IPS DF 6.9 (cell line): Measurements from ENCODE around the gene LRRN4.

Experiments
- DNase-seq: peaks from one replicate; pipeline ENCODE4 v3.0.0-alpha.2; 2013; ENCODE audit warnings: low read depth, low spot score
- H3K27ac ChIP-seq: one replicate; pipeline ENCODE4 v1.5.1; 2013; ENCODE audit warnings: low read length, control low read depth
- H3K27me3 ChIP-seq: 2 replicates; pipeline ENCODE4 v1.6.1; 2013; ENCODE audit warnings: mild to moderate bottlenecking, low read length; ENCODE audit not compliant: control insufficient read depth, insufficient read depth
- H3K36me3 ChIP-seq: 2 replicates; pipeline ENCODE4 v1.6.1; 2013; ENCODE audit warnings: low read length; ENCODE audit not compliant: control insufficient read depth, insufficient read depth
- H3K4me1 ChIP-seq: 2 replicates; pipeline ENCODE4 v1.6.1; 2013; ENCODE audit warnings: low read length; ENCODE audit not compliant: control insufficient read depth, insufficient read depth
- H3K4me3 ChIP-seq: 2 replicates; pipeline ENCODE4 v1.5.1; 2013; ENCODE audit warnings: mild to moderate bottlenecking, low read length
- H3K9me3 ChIP-seq: 2 replicates; pipeline ENCODE4 v1.6.1; 2013; ENCODE audit warnings: low read length, inconsistent platforms; ENCODE audit not compliant: control insufficient read depth, insufficient read depth
- WGBS: extraction: QIAGEN DNeasy Blood & Tissue Kit; methylation state at CpG from one replicate; pipeline ENCODE4 v1.1.7; 2013; ENCODE audit warnings: mixed read lengths, missing lambda C conversion rate; ENCODE audit not compliant: insufficient read length, insufficient coverage; 5-methylcytosine and 5-hydroxymethylcytosine counted together

The LRRN4 gene

DNA sequence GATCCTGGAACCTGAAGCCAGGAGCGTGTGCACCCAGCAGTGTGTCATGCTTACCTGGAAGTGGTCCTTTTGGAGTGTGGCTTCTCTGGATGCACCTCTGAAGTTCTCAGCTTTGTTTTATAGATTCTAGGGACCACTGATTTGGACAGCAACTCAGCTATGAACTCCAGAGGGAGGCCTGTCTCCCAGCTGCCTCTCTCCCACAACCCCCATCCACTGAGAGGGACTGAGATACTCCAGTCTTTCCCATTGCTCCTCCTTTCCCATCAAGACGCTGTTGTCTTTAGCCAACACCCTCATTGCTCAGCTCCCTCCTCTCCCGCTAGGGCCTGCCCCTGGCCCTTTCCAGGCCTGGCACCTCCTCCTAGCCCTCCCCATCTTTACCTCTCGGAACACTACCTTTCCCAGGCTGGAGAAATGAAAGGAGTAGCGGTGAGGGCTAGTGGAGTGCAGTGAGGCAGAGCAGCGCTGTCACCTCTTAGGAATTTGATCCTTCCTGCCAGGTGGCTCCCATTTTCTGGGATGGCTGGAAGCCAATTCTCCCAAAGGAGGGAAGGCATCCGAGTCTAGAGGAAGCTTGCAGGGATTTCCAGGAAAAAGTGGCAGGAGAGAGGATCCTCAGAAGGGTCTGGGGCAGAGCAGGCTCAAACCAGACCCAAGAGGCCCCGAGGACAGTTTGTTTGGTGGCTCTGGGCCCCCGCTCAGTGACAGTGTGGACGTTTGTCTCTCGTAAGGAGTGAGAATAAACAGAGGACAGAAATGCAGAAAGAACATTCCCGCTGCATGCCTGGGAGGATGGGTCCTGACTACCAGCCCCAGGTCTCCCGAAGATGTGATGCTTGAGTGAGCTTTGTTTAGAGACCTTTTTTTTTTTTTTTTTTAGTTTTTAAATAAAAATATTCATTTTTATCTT, at the start of gene LRRN4:
LRRN4 (minus strand) TSS at position 285 of the 913 bp plus-strand sequence. CDS start 1,261 bp downstream, outside the sequence.
- Histone ChIP-seq H3K4me1 (peaks cover 6% of the 10 kb centered on the region; the same call in 1 of the 2 replicates), H3K27me3 (peaks cover 31% of the 10 kb centered on the region), H3K4me3 (no peak within 1 kb of the TSS), H3K9me3 (no peaks in the 10 kb centered on the region), H3K36me3 (no peaks in the 10 kb centered on the region), H3K27ac (no peak within 1 kb of the TSS)
- no peak for DNase-seq
- WGBS: no CpG with 5 or more reads among the region's 13 CpGs

DNA sequence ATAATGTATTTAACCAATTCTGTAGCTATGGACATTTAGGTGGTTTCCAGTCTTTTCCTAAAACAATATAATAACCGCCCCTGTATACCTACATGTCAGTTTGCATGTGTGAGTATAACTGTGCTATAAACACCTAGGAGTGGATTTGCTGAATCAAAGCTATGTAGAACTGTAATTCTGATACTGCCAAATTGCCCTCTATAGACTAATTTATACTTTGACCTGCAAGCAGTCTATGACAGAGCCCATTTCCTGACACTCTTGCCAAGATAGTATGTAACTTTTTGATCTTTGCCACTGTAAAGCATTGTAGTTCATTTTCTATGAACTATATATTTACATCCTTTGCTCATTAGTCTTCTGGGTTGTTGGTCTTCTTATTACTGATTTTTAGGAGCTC, 49.4 kb upstream of the LRRN4 start:
- H3K27ac ChIP-seq: no peak overlapping the region
- no peak overlapping the region for H3K4me3 ChIP-seq
- no peaks in the 10 kb centered on the region for H3K4me1 ChIP-seq
- no peak for DNase-seq
- H3K27me3 ChIP-seq: no peaks in the 10 kb centered on the region; the same call in 1 of the 2 replicates
- H3K9me3 ChIP-seq: no peaks in the 10 kb centered on the region
- H3K36me3 ChIP-seq: no peaks in the 10 kb centered on the region
- WGBS: no CpG with 5 or more reads among the region's 1 CpG

DNA sequence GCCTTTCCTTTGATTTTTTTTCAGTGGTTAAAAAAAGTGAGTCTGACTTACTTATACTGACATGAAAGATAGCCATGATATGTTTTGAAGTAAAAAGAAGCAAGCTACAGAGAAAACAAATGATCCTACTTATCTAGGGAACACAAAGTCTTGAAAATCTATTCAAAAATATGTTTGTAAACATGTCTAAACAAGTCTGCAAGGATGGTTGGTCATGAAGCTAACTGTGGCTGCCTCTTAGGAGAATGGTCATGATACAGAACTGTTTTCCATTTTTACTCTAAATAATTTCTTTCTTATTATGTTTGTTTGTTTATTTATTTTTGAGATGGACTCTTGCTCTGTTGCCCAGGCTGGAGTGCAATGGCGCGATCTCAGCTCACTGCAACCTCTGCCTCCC, 47.5 kb upstream of the LRRN4 start:
- Histone ChIP-seq H3K36me3 (no peaks in the 10 kb centered on the region), H3K4me1 (no peaks in the 10 kb centered on the region), H3K27me3 (no peaks in the 10 kb centered on the region; the same call in 1 of the 2 replicates), H3K4me3 (no peak overlapping the region), H3K9me3 (no peaks in the 10 kb centered on the region), H3K27ac (no peak overlapping the region)
- no CpG with 5 or more reads among the region's 2 CpGs for WGBS
- no peak for DNase-seq

DNA sequence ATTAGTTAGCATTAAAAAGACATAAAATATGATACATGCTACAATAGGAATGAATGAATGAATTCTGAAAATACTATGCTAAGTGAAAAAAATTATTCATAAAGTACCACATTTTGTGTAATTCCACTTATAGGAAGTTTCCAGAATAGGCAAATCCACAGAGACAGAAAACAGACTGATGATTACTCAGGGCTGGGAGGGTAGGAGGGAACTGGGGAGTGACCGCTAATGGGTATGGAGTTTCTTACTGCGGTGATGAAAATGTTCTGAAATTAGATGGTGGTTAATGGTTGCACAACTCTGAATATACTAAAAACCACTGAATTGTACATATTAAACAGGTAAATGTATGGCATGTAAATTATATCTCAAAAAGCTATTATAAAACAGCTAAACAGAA, 46.4 kb upstream of the LRRN4 start:
- Histone ChIP-seq H3K4me3 (no peak overlapping the region), H3K9me3 (no peaks in the 10 kb centered on the region), H3K27me3 (no peaks in the 10 kb centered on the region; the same call in 1 of the 2 replicates), H3K36me3 (no peaks in the 10 kb centered on the region), H3K4me1 (no peaks in the 10 kb centered on the region), H3K27ac (no peak overlapping the region)
- DNase-seq: no peak
- WGBS: no CpG with 5 or more reads among the region's 2 CpGs

DNA sequence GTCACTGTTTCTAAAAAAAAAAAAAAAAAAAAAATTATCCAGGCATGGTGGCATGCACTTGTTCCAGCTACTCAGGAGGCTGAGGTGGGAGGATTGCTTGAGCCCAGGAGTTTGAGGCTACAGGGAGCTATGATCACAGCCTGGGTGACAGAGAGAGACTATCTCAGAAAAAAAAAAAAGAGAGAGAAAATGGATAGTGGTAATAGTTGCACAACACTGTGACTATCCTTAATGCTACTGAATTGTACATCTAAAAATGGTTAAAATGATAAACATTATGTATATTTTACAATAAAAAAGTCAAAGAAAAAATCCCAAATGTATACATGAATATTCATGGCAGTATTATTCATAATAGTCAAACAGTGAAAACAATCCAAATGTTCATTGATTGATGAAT, 46.0 kb upstream of the LRRN4 start:
- Histone ChIP-seq H3K4me3 (no peak overlapping the region), H3K9me3 (no peaks in the 10 kb centered on the region), H3K27ac (no peak overlapping the region), H3K36me3 (no peaks in the 10 kb centered on the region), H3K4me1 (no peaks in the 10 kb centered on the region), H3K27me3 (no peaks in the 10 kb centered on the region)
- no peak for DNase-seq

DNA sequence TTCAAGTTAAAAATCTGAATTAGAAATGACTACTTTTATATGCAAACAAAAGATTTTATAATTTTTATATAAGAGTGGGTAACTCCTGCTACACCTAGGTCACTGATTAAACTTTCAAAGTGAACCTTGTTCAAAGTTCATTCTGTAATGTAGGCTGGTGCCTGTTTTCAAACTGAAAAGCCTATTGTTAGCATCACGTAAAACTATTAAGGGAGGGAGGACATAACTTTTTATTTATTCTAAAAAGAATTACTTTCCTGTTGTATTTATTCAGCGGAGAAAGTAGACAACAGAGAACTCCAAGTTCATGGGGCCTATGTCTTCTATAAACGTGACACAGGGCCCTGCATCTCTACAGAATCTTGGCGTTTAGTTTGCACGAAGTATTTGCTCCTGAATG, 41.5 kb upstream of the LRRN4 start:
- H3K27ac ChIP-seq: no peak overlapping the region
- WGBS: no CpG with 5 or more reads among the region's 5 CpGs

DNA sequence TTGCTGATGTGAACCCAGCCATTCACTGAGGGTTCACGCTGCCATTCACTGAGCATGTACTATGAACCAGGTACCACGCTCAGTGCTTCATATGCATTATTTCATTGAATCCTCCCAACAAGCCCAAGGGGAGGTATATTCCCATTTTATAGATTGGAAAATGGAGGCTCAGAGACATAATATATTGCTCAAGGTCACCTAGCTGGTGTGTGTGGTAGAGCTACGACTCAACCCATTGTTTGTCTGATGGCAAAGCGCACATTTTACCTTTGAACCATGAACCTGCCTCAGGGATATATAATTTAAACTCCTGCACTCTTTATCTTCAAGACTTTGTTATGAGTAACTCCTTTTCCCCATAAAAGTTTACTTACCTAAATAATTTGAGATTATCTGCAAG, 40.7 kb upstream of the LRRN4 start:
- no peak for DNase-seq
- no CpG with 5 or more reads among the region's 4 CpGs for WGBS
- no peak overlapping the region for H3K27ac ChIP-seq
- no peaks in the 10 kb centered on the region for H3K9me3 ChIP-seq
- H3K4me1 ChIP-seq: no peaks in the 10 kb centered on the region; the same call in 1 of the 2 replicates
- no peak overlapping the region for H3K4me3 ChIP-seq
- H3K36me3 ChIP-seq: no peaks in the 10 kb centered on the region
- no peaks in the 10 kb centered on the region for H3K27me3 ChIP-seq

More for the DNA sequence above, 41.5 kb upstream of the LRRN4 start:
- no peak for DNase-seq
- H3K4me1 ChIP-seq: no peaks in the 10 kb centered on the region; the same call in 1 of the 2 replicates
- H3K9me3 ChIP-seq: no peaks in the 10 kb centered on the region
- H3K4me3 ChIP-seq: no peak overlapping the region
- no peaks in the 10 kb centered on the region for H3K27me3 ChIP-seq
- H3K36me3 ChIP-seq: no peaks in the 10 kb centered on the region

DNA sequence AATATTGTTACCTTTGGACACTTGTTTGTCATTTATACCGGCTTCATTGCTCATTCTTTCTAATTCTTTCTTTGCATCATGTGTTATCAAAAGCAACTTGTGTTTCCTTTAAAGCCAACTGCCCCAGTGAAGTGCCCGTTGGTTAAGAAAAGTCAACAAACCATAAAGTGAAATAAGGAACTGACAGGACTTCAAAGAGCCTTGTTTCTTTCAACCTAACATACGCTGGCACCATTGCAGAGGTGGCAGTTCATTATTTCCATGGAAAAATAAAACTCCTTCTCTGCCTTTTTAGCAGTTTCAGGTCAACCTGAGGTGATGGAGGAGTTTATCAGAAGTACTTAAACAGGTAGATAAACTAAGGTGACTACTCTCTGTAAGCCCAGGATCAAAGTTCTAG, 40.2 kb upstream of the LRRN4 start:
- no CpG with 5 or more reads among the region's 3 CpGs for WGBS
- Histone ChIP-seq H3K4me1 (no peaks in the 10 kb centered on the region; the same call in 1 of the 2 replicates), H3K4me3 (no peak overlapping the region), H3K27ac (no peak overlapping the region), H3K9me3 (no peaks in the 10 kb centered on the region), H3K27me3 (no peaks in the 10 kb centered on the region), H3K36me3 (no peaks in the 10 kb centered on the region)
- DNase-seq: no peak

DNA sequence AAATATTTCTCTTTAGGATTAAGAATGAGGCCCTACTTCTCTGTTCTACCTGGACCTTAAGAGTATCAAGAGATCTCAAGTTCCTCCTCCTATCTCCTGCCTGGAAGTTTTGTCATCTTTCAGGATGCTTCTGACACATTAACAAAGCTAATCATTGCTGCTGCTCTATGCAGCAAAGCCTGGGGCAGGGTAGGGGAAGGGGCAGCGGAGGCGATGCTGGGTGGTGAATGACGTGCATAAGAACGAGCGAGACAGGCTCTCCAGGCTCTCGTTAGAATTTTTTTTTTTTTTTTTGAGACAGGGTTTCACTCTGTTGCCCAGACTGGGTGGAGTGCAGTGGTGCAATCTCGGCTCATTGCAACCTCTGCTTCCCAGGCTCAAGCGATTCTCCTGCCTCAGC, 37.8 kb upstream of the LRRN4 start:
- no peaks in the 10 kb centered on the region for H3K27me3 ChIP-seq
- DNase-seq: no peak
- H3K9me3 ChIP-seq: no peaks in the 10 kb centered on the region
- H3K36me3 ChIP-seq: no peaks in the 10 kb centered on the region
- no CpG with 5 or more reads among the region's 8 CpGs for WGBS
- H3K27ac ChIP-seq: no peak overlapping the region
- no peak overlapping the region for H3K4me3 ChIP-seq
- no peaks in the 10 kb centered on the region; the same call in 1 of the 2 replicates for H3K4me1 ChIP-seq

DNA sequence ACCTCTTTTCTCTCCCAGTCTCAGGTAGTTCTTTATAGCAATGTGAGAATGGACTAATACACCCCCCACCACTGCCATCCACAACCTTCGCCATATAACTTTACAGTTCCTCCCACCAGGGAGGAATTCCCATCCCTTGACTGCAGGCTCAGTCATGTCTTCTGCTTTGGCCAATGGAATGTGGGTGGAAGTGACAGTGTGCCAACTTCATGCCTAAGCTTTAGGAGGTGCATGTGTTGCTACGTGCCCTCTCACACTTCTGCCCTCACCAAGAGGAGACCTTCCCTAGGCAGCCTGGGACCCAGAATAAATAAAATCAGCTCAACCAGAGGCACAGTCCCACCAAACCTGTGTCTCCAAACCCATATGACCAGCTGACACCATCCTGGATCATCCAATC, 33.0 kb upstream of the LRRN4 start:
- Histone ChIP-seq H3K27ac (no peak overlapping the region), H3K36me3 (peaks cover 7% of the 10 kb centered on the region), H3K27me3 (no peaks in the 10 kb centered on the region), H3K9me3 (no peaks in the 10 kb centered on the region), H3K4me3 (no peak overlapping the region), H3K4me1 (no peaks in the 10 kb centered on the region; the same call in 1 of the 2 replicates)
- no CpG with 5 or more reads among the region's 2 CpGs for WGBS
- DNase-seq: no peak

DNA sequence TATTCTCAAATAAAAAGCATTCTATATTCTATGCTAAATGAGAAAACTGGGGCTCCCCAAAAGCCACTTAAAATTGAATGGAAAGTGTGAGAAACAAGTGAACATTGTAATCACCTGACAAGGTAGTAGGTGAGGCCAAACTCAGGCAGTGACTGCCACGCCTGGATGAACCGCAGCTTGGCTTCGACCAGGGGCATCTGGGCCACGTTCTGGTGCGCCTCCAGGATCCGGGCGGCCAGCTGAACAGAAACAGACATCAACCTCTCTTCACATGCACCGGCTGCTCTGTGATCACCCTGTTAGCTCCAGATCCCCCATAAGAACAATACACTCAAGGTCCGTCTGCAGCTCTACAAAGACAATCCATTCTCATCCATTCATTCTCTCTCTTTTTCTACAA, 30.1 kb upstream of the LRRN4 start:
- DNase-seq: no peak
- no peak overlapping the region for H3K4me3 ChIP-seq
- no peaks in the 10 kb centered on the region for H3K9me3 ChIP-seq
- no peak overlapping the region for H3K27ac ChIP-seq
- no peaks in the 10 kb centered on the region for H3K27me3 ChIP-seq
- peaks cover 7% of the 10 kb centered on the region for H3K36me3 ChIP-seq
- no peaks in the 10 kb centered on the region for H3K4me1 ChIP-seq
- no CpG with 5 or more reads among the region's 9 CpGs for WGBS
